ENCODE measurements around the gene LMNTD2. TPM values are rescaled to one million over a fixed set of nuclear protein-coding genes. Genes with fewer than 3 reads are reported as not detected.

Gene LMNTD2
- total RNA-seq, 2 donors from 2014 or later: 1.1 to 2.1 TPM

- Mint-ChIP-seq H3K27me3 (no peaks in the 10 kb centered on the region), H3K4me3 (no peak overlapping the region), H3K9me3 (no peaks in the 10 kb centered on the region), H3K27ac (no peak overlapping the region), H3K4me1 (ENCODE audit: low read depth in 2 of 2) (peaks cover 5 to 10% of the 10 kb centered on the region in 2 donors), H3K36me3 (no peaks in the 10 kb centered on the region)
- DNase-seq (ENCODE audit: low spot score): no peak
- no peak for ATAC-seq
Measured at GRCh38 chr11:532986-533585, 27.5 kb downstream of the LMNTD2 start.

GRCh38 chr11:532527-532985 lies 28.0 kb downstream of the LMNTD2 start:
- Mint-ChIP-seq H3K27me3 (no peaks in the 10 kb centered on the region), H3K4me3 (no peak overlapping the region), H3K27ac (no peak overlapping the region), H3K9me3 (no peaks in the 10 kb centered on the region), H3K4me1 (ENCODE audit: low read depth in 2 of 2) (peaks cover 5 to 7% of the 10 kb centered on the region in 2 donors), H3K36me3 (no peaks in the 10 kb centered on the region)
- DNase-seq (ENCODE audit: low spot score): no peak
- no peak for ATAC-seq

- H3K27me3 Mint-ChIP-seq: no peaks in the 10 kb centered on the region
- H3K36me3 Mint-ChIP-seq: no peaks in the 10 kb centered on the region
- no peak overlapping the region for H3K27ac Mint-ChIP-seq
- no peak for DNase-seq (ENCODE audit: low spot score)
- H3K4me3 Mint-ChIP-seq: no peak overlapping the region
- ATAC-seq: no peak
- peaks cover 5% of the 10 kb centered on the region in 2 donors for H3K4me1 Mint-ChIP-seq (ENCODE audit: low read depth in 2 of 2)
- no peaks in the 10 kb centered on the region for H3K9me3 Mint-ChIP-seq
Measured at GRCh38 chr11:531919-532526, 28.5 kb downstream of the LMNTD2 start.

- Mint-ChIP-seq H3K27me3 (no peaks in the 10 kb centered on the region), H3K4me3 (no peak overlapping the region), H3K9me3 (no peaks in the 10 kb centered on the region), H3K27ac (no peak overlapping the region), H3K36me3 (no peaks in the 10 kb centered on the region), H3K4me1 (ENCODE audit: low read depth in 2 of 2) (peaks cover 2 to 3% of the 10 kb centered on the region in 2 donors)
- ATAC-seq (no peak), DNase-seq (ENCODE audit: low spot score) (no peak)
Measured at GRCh38 chr11:530960-531831, 29.3 kb downstream of the LMNTD2 start.

- no peak for ATAC-seq
- Mint-ChIP-seq H3K36me3 (no peaks in the 10 kb centered on the region), H3K9me3 (no peaks in the 10 kb centered on the region), H3K27ac (no peak overlapping the region), H3K27me3 (no peaks in the 10 kb centered on the region), H3K4me3 (no peak overlapping the region), H3K4me1 (ENCODE audit: low read depth in 2 of 2) (no peaks in the 10 kb centered on the region)
- DNase-seq (ENCODE audit: low spot score): no peak
Measured at GRCh38 chr11:529728-530411, 30.7 kb downstream of the LMNTD2 start.

- H3K4me3 Mint-ChIP-seq: no peak overlapping the region
- no peaks in the 10 kb centered on the region for H3K36me3 Mint-ChIP-seq
- H3K27ac Mint-ChIP-seq: no peak overlapping the region
- DNase-seq (ENCODE audit: low spot score): no peak
- ATAC-seq: no peak
- no peaks in the 10 kb centered on the region for H3K9me3 Mint-ChIP-seq
- H3K27me3 Mint-ChIP-seq: no peaks in the 10 kb centered on the region
- H3K4me1 Mint-ChIP-seq (ENCODE audit: low read depth in 2 of 2): no peaks in the 10 kb centered on the region
Measured at GRCh38 chr11:528815-529727, 31.5 kb downstream of the LMNTD2 start.

- DNase-seq (ENCODE audit: low spot score): no peak
- Mint-ChIP-seq H3K9me3 (no peaks in the 10 kb centered on the region), H3K36me3 (no peaks in the 10 kb centered on the region), H3K4me3 (no peak overlapping the region), H3K27ac (no peak overlapping the region), H3K4me1 (ENCODE audit: low read depth in 2 of 2) (no peaks in the 10 kb centered on the region), H3K27me3 (no peaks in the 10 kb centered on the region)
- ATAC-seq: no peak
Measured at GRCh38 chr11:528166-528814, 32.2 kb downstream of the LMNTD2 start.

GRCh38 chr11:526192-526591 lies 34.3 kb downstream of the LMNTD2 start:
- ATAC-seq (no peak), DNase-seq (ENCODE audit: low spot score) (no peak)
- H3K4me1 Mint-ChIP-seq (ENCODE audit: low read depth in 2 of 2): peaks cover 0 to under 1% of the 10 kb centered on the region in 2 donors
- H3K27ac Mint-ChIP-seq: no peak overlapping the region
- H3K9me3 Mint-ChIP-seq: no peaks in the 10 kb centered on the region
- no peaks in the 10 kb centered on the region for H3K36me3 Mint-ChIP-seq
- H3K4me3 Mint-ChIP-seq: no peak overlapping the region
- no peaks in the 10 kb centered on the region for H3K27me3 Mint-ChIP-seq

GRCh38 chr11:521177-521688 lies 39.3 kb downstream of the LMNTD2 start:
- no peaks in the 10 kb centered on the region for H3K36me3 Mint-ChIP-seq
- ATAC-seq (no peak), DNase-seq (ENCODE audit: low spot score) (no peak)
- H3K9me3 Mint-ChIP-seq: no peaks in the 10 kb centered on the region
- peak overlapping the region in 1 of 2 donors; percentile 67 for H3K27ac Mint-ChIP-seq
- peaks cover 5 to 10% of the 10 kb centered on the region in 2 donors for H3K4me1 Mint-ChIP-seq (ENCODE audit: low read depth in 2 of 2)
- no peak overlapping the region for H3K4me3 Mint-ChIP-seq
- H3K27me3 Mint-ChIP-seq: no peaks in the 10 kb centered on the region

- Mint-ChIP-seq H3K9me3 (no peaks in the 10 kb centered on the region), H3K4me3 (peak overlapping the region; percentile 42), H3K36me3 (no peaks in the 10 kb centered on the region), H3K27me3 (no peaks in the 10 kb centered on the region), H3K4me1 (ENCODE audit: low read depth in 2 of 2) (peaks cover 5 to 10% of the 10 kb centered on the region in 2 donors), H3K27ac (peak overlapping the region; percentile 44 to 67)
- DNase-seq (ENCODE audit: low spot score): no peak
- ATAC-seq: no peak
Measured at GRCh38 chr11:520428-521176, 39.9 kb downstream of the LMNTD2 start.

GRCh38 chr11:518463-519202 lies 41.9 kb downstream of the LMNTD2 start:
- no peaks in the 10 kb centered on the region for H3K9me3 Mint-ChIP-seq
- ATAC-seq: peak; percentile 98
- no peaks in the 10 kb centered on the region for H3K27me3 Mint-ChIP-seq
- peak overlapping the region; percentile 88 for H3K4me3 Mint-ChIP-seq
- peak overlapping the region in 1 of 2 donors; percentile 74 for H3K27ac Mint-ChIP-seq
- H3K36me3 Mint-ChIP-seq: no peaks in the 10 kb centered on the region
- H3K4me1 Mint-ChIP-seq (ENCODE audit: low read depth in 2 of 2): peaks cover 5 to 14% of the 10 kb centered on the region in 2 donors
- peak; percentile 88 for DNase-seq (ENCODE audit: low spot score)
